GM19043 (cell line): ENCODE results near the gene ANXA6.

ENCODE experiments used
- ATAC-seq: cut with Tn5 transposase; IDR thresholded peaks from one replicate; pipeline ENCODE4 v1.9.1; 2021; ENCODE audit warnings: low read depth; ENCODE audit not compliant: unreplicated experiment

The ANXA6 gene

DNA sequence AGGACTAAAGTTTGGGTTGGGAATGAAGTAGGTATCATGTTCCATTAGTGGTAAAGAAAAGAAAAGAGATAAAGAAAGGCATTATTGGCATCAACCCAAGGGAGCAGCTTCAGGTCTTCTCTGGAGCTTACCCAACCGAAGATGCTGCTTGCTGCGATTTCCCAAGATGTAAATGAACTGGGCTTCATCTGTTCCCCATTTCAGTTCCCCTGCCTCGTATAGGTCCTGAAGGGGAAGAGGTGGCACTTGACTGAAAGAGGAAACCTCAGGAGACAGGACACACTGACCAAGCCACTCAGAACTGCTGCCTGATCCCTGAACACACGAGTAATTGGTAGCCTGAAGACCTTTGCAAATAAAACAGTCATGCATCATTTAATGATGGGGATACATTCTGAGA is 24.6 kb downstream of the ANXA6 start:
- ATAC-seq: no peak

DNA sequence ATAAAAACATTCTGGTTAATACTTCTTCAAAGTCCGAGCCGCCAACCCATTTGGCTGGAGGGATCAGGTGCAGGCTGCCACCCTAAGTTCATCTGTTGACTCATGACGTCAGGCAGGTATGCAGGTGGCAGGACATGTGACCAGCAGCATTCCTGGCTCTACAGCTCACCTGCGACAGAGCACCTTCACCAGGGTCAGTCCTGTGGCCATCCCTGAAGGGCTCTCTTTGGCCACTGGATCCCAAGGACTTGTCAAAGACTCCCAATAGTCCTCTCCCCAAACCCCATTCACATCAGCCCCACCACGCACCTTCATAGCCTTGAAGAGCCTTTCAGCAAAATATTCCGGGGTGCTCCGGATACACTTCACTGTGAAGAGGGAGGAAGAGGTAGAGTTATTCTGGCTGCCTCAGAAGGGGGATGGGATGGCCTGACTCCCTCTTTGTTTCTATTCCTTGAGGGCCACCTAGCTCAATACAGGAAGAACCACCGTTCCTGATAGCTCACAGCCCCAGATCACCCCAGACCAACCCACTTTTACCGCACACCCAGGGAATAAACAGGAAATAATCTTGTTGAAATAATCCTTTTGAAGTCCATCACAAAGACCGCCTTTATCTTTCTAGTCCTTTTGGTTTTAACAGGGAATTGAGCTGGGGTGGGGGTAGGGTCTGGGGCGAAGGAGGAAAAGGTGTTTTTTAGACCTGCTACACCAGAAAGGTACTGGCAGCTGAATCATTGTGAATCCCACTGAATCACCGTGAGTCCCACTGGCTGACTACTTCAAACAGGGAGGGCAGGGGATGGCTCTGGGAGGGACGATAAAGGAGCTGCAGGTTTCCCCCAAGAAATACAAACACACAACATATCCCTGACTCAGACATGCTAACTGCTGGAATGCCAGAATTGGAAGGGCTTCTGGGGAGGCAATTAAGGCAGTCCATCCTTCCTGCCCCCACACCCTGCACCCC is 26.4 kb downstream of the ANXA6 start:
- ATAC-seq: no peak

DNA sequence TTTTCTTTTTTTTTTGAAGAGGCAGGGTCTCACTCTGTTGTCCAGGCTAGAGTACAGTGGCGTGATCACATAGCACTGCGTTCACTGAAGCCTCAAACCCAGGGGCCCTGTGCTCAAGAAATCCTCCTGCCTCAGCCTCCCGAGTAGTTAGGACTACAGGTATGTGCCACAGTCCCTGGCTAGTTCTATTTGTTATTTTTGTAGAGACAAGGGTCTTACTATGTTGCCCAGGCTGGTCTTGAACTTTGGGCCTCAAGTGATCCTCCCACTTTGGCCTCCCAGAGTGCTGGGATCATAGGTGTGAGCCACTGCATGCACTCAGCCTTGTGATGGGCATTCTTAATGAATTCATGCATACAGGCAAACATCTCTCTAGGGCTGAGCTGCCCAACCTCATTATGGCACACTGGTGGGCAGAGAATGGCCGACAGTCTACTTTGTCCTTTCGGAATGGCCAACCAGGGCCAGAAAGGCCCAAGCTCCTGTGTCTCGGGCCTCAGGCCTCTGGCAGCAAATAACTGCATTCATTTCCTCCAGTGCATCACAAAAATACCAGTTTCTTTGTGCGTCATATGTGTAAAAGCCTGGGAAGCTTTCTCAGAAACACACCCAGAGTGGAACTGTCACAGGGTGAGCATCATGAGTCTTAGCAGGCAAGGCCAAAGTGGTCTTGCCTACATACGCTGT is 27.2 kb downstream of the ANXA6 start:
- no peak for ATAC-seq

DNA sequence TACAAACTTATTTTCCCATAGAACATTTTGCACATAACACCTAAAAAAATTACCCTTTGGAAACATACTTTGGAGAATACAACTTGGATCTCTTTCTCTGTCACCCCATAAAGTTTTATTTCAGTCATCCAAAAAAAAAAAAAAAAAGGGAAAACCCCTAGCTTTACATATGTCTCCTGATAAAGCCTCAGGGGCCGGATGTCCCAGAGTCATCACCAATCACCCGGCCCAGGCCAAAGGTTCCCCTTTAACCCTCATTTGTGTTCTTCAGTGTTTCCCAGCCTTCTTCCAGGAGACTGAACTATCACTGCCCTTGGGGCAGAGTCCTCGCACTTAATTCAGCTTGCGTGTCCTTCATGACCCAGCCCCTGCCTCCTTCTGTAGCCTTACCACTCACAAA is 28.8 kb downstream of the ANXA6 start:
- no peak for ATAC-seq

DNA sequence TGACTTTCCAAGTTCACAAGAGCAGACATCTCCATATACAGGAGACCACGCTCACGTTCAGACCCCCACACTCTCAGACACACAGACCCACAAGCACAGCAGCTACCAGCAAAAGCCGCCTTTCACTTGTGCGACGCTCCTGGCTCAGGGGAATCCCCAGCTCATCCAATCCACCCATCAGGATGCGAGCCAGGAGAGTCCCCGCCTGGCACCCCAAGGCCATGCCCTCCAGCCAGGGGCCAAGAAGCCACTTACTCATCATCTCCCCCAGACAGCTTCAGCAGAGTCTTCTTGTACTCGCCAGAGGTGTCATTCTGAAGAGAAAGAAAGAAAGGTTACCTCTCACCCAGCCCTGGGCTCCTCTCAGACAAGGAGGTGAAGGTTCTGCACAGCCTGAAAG is 29.7 kb downstream of the ANXA6 start:
- no peak for ATAC-seq

DNA sequence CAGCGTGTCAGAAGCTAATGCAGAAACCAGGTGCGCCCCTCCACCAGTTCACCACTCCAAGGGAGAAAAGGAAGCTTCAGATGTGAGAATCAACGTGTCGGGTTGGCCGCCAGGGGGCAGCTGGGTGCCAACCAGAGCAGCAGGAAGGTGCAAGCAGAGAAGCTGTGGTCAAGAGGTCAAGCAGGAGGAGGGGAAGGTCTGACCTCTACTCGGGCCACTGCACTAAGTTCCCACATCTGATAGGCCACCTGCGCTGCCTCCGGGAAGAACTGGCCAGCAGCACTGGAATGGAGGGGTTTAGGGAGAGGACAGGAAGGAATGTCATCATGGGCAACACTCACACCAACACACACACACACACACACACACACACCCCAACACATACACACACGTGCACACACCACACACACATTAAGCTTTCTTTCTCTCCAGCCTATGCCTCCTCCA is 31.4 kb downstream of the ANXA6 start:
- no peak for ATAC-seq

DNA sequence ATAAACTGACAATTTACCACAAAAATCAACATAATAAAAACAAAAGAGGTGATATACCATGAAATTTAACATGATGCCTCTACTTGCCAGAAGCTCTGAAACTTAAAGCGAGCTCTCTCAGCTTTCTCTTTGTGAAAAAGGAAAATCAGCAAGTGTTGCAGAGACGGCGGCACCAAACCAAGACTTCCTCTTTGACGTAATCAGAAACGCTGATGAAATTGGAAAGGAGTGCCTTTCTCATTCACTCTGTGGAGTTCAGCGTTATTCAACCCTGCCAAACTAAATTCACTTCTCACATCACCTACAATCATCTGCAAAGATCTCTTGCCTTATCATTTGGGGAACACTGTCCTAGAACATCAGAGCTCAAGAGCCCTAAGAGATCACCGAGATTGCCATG is 32.2 kb downstream of the ANXA6 start:
- ATAC-seq: no peak

DNA sequence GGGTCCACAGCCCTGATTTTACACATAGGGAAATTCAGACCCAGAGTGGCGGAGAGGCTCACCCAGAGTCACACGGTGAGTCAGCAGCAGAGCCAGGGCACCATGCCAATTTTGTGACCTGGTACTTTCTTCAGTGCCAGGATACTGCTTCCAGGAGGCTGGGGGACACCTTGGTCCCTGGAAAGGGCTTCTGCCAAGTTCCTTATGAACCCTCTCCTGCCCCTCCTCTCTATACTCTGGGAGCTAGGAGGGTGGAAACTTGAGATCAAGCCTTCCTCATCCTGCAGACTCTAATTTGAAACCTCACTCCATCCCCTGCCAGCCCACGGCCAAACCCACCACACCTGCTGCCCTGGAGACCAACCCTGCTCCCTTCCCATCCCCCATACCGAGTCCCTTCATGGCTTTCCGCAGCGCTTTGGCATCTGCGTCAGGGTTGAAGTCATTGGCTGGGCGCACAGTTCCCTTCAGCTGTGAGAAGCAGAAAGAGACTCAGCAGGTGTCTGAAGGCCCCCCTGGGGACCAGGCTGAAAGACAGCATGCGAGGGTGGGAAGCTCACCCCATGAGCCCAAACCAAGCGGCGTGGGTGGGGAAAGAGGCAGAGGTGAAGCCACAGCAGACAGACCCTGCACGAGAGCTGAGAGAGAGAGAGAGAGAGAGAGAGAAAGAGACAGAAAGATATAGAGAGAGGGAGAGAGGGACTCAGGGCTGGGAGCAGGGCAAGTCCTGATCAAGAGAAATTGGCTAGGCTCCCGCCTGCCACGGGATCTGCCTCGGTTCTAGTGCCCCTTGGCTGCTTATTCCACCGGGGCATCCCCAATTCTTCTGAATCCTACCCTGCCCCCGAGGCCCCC is 33.5 kb downstream of the ANXA6 start:
- peak; percentile 88 for ATAC-seq

DNA sequence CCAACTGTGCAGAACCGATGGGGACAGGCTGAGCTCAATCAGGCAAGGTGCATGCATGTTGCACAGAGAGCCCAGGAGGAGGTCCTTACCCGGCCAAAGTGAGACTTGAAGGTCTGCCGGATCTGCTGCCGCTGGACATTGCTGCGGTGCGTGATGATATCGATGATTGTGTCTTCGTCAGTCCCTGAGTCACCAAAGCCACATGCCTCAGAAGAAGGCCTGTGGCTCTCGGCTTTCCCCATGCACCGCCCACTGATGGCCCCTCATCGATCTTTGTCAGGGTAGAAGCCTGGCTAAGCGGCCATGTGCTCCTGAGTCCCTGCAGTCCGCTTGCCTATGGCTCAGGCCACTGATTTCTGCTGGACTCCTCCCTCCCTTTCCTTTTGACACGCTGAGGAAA is 34.8 kb downstream of the ANXA6 start:
- no peak for ATAC-seq

DNA sequence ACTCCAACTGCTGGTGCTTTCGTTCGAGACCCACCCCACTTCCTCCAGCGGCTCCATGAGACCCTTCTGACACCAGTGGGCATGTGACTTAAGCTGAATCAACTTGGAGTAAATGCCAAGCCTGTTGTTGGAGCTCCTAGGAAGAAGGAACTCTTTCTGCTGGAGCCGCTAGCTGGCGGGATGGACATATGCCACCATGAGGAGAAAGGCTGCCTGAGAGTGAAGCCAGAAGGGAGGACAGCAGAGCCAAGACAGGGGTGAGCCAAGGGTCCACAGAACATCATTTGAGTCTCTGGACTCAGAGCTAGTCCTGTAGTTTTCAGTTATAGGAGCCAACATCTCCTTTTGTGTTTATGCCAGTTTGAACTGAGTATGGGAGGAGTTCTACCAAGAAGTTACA is 35.9 kb downstream of the ANXA6 start:
- ATAC-seq: no peak

DNA sequence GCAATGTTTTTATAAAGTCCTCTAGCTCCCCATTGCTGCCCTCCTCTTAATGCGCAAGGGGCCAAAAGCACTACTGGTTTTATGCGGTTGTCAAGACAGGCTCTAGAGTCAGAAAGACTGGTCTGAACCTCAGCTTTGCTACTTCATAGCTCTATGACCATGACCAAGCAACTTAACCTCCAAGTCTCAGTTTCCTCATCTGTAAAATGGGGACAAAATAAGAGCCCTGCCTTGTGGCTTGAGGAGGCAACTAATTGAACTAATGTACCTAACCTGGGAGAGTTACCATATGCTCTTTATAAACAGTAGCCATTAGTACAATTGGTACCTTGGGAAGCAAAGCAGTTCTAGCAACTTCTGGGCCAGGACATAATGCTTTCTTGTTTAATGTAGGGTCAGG is 36.5 kb downstream of the ANXA6 start:
- no peak for ATAC-seq

DNA sequence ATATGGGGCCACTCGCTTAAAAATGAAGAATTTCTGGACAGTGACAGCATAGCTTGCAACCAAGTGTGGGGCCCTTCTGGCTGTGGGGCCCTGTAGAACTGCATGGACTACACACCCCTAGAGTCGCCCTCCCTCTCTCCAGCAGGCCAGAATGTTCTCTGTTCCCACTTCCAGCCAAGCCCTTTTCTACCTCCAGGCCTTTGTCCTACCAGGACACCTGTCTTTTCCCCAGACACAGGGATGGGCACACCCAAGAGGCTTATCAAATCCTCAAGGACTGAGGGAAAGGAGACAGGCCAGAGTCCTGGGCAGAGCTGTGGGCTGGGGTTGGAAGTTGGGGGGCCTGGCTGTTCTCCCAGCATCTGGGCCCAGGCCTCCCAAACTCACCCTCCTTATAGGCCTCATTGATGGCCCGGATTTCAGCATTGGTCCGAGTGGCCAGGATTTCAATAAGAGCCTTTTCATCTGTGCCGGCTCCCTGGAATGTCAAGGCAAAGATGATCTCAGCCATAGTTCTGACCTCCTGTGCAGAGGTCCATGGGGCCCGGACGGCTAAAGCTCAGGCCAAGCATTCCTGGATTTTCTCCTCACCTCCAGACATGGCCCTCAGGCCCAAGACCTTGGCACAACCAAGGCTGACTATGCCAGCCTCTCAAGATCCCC is 38.5 kb downstream of the ANXA6 start:
- no peak for ATAC-seq

DNA sequence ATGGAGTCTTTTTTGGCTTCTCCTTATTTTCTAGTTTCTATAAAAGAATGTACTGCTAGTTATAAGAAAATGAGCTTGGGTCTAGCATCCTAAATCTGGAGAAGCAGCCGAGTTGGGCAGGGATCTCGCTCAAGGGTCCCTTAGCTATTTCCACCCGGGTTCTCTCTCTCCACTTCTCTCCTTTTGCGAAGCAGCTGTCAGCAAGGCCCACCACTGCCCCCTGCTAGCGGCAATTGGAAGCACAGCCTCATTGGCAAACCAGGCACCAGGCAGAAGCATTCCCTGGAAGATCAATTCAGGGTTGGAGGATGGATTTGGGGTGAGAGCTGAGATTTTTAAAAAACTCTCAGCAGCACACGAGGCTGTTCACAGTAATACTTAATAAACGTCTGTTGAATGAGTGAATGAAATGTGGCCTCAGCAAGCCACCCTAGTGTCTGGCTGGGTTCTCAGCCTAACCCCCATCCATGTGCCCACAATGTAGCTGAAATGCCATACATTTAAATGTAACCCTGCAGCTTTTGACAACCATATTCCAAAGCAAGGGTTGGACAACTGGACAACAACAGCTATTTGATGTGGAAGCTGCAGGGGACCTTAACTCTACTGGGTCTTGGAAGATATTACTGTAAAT is 42.2 kb downstream of the ANXA6 start:
- peak; percentile 52 for ATAC-seq

DNA sequence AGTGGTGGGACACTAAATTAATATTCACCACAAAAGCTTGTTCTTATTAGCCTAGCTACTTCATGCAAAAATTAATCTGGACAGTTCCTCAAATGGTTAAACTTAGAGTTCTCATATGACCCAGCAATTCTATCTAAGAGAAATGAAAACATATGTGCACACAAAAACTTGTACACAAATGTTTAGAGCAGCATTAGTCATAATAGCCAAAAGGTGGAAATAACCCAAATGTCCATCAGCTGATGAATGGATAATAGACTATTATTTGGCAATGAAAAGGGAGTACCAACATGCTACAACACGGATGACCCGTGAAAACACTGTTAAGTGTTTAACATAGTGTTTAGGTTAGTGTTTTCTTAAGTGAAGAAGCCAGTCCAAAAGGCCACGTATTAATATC is 43.9 kb downstream of the ANXA6 start:
- ATAC-seq: no peak

DNA sequence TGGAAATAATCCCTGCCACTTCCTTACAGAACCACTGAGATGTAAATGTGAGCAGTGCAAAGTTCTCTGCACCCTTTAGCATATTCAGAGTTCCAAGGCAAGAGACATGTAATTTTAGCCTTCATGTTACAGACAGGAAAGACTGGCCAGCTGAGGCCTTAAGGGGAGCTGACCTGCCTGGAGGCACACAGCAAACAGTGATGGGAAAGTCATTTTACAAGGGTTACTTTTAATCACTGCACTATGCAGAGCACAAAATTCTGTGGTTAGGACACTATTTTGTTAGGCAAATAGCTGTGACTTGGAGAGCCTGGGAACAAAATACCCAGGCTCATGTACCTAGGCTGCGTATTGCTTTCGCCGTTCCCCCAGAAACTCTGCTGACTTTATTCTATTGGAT is 46.6 kb downstream of the ANXA6 start:
- ATAC-seq: no peak

DNA sequence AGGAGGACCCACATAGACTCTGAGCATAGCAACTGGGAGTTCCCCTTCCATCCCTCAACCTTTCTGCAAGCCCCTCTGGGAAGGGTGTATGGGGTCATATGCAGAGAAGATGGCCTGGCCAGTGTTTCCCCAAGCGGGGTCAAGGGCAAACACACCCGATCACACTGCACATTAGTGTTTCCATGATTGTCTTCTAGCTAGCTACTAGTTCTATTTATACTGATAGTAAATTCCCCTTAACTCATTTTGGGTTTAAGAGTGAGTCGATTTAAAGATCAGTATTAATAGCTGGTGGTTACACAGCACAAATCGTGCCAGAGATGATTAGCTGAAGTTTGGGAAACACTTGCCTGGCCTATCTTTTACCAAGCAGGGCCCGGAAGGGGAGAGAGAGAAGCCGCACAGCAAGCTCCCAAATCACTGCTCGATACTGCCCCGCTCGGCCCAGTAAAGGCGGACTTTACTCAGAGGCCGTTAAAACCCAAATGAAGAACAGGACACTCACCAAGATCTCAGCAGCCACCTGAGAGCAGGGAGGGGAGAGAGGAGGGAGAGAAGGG is 47.4 kb downstream of the ANXA6 start:
- ATAC-seq: no peak

DNA sequence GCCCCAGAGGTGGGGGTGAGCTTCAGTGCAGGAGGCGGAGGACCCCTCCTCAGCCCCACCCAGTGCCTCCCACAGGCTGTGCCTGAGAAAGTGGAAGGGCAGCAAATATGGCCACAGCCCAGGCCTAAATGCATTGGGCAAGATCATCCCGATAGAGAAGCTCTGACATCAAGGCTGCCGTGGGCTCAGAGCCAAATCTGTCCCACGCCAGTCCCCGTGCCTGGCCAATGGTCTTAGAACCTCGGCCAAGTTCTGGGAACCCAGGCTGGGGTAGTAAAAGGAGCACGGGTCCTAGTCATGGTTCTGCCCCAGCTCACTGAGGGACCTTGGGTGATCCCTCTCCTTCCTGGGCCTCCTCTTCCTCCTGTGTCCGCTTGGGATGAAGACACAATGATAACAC is 49.0 kb downstream of the ANXA6 start:
- ATAC-seq: no peak

DNA sequence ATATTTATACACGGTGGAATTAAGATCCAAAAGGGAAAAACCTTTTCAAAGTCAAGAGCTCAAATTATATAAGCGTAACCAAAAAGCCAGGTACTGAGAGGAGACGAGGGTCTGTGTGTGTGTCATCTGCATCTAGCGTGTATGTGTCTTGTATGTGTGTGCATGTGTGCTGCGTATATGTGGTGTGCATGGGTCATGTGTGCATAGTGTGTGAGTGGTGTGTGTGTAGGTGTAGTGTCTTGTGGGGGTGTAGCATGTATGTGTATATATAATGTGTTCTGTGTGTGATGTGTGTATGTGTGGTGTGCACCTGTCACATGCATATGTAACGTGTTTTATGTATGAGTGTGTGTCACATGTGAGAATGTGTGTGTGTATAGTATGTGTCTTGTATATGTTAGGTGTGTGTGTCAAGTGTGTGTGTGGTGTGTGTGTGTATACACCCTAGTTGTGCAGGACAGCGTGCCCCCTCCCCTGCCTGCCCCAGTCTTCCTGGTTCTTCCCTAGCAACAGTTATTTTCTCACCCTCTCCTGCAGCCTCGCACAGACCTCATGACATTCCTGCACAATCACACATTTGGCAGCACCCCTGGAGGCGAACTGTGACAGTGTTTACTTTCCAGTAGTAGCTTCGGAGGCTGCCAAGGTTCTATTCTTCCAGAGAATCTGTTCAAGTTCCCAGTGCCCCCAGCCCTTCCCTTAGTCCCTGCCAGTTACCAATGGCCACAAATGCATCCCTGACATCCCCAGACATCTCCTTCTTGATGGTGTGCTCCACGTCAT is 49.6 kb downstream of the ANXA6 start:
- ATAC-seq: no peak

DNA sequence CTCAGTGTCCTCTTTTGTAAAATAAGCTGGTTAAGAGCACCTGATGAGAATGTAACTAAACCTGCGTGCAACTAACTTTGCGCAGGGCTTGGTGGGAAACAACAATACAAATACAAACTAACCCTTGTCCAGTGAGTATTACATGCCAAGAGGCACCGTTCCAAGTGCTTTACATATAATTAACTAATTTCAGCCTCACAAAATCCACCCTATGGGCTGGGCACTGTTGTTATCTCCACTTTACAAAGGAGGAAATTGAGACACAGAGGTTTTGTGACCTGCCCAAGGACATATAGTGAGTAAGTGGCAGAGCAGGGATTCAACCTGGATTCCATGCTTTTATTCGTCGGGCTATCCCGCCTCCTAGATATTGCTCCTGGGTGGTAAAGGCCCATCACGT is 50.5 kb downstream of the ANXA6 start:
- no peak for ATAC-seq
